KMS-11 (cell line): ENCODE data around the gene ANKRD6.

ENCODE experiments used
- H2AFZ ChIP-seq: fragments of 200-600 bp; sonication (generic); 2 replicates; pipeline ENCODE4 v1.6.1; 2016; ENCODE audit warnings: antibody characterized with exemption, mixed run types, low read depth
- H3K27ac ChIP-seq: fragments of 200-600 bp; sonication (generic); 2 replicates; pipeline ENCODE4 v1.6.1; 2016; ENCODE audit warnings: mild to moderate bottlenecking, mixed run types
- H3K27me3 ChIP-seq: fragments of 200-600 bp; sonication (generic); 2 replicates; pipeline ENCODE4 v1.6.1; 2017; ENCODE audit warnings: mild to moderate bottlenecking, low read depth, mixed run types, moderate library complexity; ENCODE audit not compliant: insufficient read depth
- H3K36me3 ChIP-seq: fragments of 200-600 bp; sonication (generic); 2 replicates; pipeline ENCODE4 v1.6.1; 2017; ENCODE audit warnings: mild to moderate bottlenecking, mixed run types; ENCODE audit not compliant: insufficient read depth
- H3K4me1 ChIP-seq: fragments of 200-600 bp; sonication (generic); 2 replicates; pipeline ENCODE4 v1.6.1; 2016; ENCODE audit warnings: mild to moderate bottlenecking, low read depth, mixed run types; ENCODE audit not compliant: poor library complexity, severe bottlenecking
- H3K4me2 ChIP-seq: fragments of 200-600 bp; sonication (generic); 2 replicates; pipeline ENCODE4 v1.7.0; 2016; ENCODE audit warnings: mild to moderate bottlenecking, mixed run types
- H3K4me3 ChIP-seq: fragments of 200-600 bp; sonication (generic); IDR thresholded peaks from 2 replicates; pipeline ENCODE4 v1.6.1; 2017; ENCODE audit warnings: low read depth, low read length, mixed read lengths; ENCODE audit not compliant: insufficient read depth
- H3K79me2 ChIP-seq: fragments of 200-600 bp; sonication (generic); 2 replicates; pipeline ENCODE4 v1.6.1; 2016; ENCODE audit warnings: low read depth, mixed run types; ENCODE audit not compliant: insufficient read depth
- H3K9ac ChIP-seq: fragments of 200-600 bp; sonication (generic); 2 replicates; pipeline ENCODE4 v1.6.1; 2016; ENCODE audit warnings: mild to moderate bottlenecking, mixed run types
- H4K20me1 ChIP-seq: fragments of 200-600 bp; sonication (generic); 2 replicates; pipeline ENCODE4 v1.6.1; 2016; ENCODE audit warnings: mild to moderate bottlenecking, mixed run types; ENCODE audit not compliant: insufficient read depth
- CTCF ChIP-seq: fragments of 200-600 bp; sonication (generic); conservative IDR thresholded peaks from 2 replicates; pipeline ENCODE4 v1.6.1; 2017; ENCODE audit warnings: low read depth, mild to moderate bottlenecking, antibody characterized with exemption, low read length, moderate library complexity, mixed read lengths

Gene ANKRD6

GRCh38 chr6:89398762-89399525 lies 34.0 kb upstream of the ANKRD6 start:
- no peaks in the 10 kb centered on the region for H3K27me3 ChIP-seq
- no peaks in the 10 kb centered on the region for H4K20me1 ChIP-seq
- H3K4me2 ChIP-seq = no peak overlapping the region
- no peak for TF ChIP-seq CTCF
- H3K4me3 ChIP-seq = no peak overlapping the region
- no peaks in the 10 kb centered on the region for H3K79me2 ChIP-seq
- no peak overlapping the region for H3K9ac ChIP-seq
- H2AFZ ChIP-seq = no peak overlapping the region
- no peaks in the 10 kb centered on the region; the same call in 1 of the 2 replicates for H3K36me3 ChIP-seq
- H3K27ac ChIP-seq = no peak overlapping the region
- H3K4me1 ChIP-seq = peaks cover 17% of the 10 kb centered on the region

- TF ChIP-seq CTCF = no peak
- H3K79me2 ChIP-seq = no peaks in the 10 kb centered on the region
- no peak overlapping the region for H3K4me3 ChIP-seq
- H3K36me3 ChIP-seq = no peaks in the 10 kb centered on the region
- H3K27ac ChIP-seq = no peak overlapping the region
- no peaks in the 10 kb centered on the region for H3K27me3 ChIP-seq
- no peak overlapping the region for H3K4me2 ChIP-seq
- no peaks in the 10 kb centered on the region for H4K20me1 ChIP-seq
- no peak overlapping the region for H3K9ac ChIP-seq
- H3K4me1 ChIP-seq = peaks cover 9% of the 10 kb centered on the region
- H2AFZ ChIP-seq = no peak overlapping the region
Observed at GRCh38 chr6:89400050-89400449, 32.9 kb upstream of the ANKRD6 start.

- Histone ChIP-seq H3K27me3 (no peaks in the 10 kb centered on the region), H4K20me1 (no peaks in the 10 kb centered on the region), H3K36me3 (no peaks in the 10 kb centered on the region), H2AFZ (no peak overlapping the region), H3K79me2 (no peaks in the 10 kb centered on the region), H3K4me1 (peaks cover 3% of the 10 kb centered on the region), H3K27ac (no peak overlapping the region), H3K4me2 (no peak overlapping the region), H3K9ac (no peak overlapping the region), H3K4me3 (no peak overlapping the region)
- no peak for TF ChIP-seq CTCF
Observed at GRCh38 chr6:89400912-89401399, 32.0 kb upstream of the ANKRD6 start.

GRCh38 chr6:89402776-89403175 lies 30.2 kb upstream of the ANKRD6 start:
- TF ChIP-seq CTCF = no peak
- H4K20me1 ChIP-seq = no peaks in the 10 kb centered on the region
- H3K27me3 ChIP-seq = no peaks in the 10 kb centered on the region
- H3K79me2 ChIP-seq = no peaks in the 10 kb centered on the region
- no peak overlapping the region for H3K4me3 ChIP-seq
- H3K4me1 ChIP-seq = peaks cover 3% of the 10 kb centered on the region
- no peak overlapping the region for H3K4me2 ChIP-seq
- H3K36me3 ChIP-seq = no peaks in the 10 kb centered on the region
- no peak overlapping the region for H3K27ac ChIP-seq
- no peak overlapping the region for H2AFZ ChIP-seq
- H3K9ac ChIP-seq = no peak overlapping the region
